ENCODE data around the gene SLK. TPM values are rescaled to one million over a fixed set of nuclear protein-coding genes. Genes with fewer than 3 reads are reported as not detected.

The SLK gene
- total and polyA plus RNA-seq, 2 of the 13 experiments (the other 11 are each of a cell fraction or from before 2014, with no cell fraction given), result 3.4 to 22.8 TPM

- TF ChIP-seq UBTF (CRISPR knock-in tag; IDR thresholded peaks at IDR 0.05) (no peak), ZC3H4 (CRISPR knock-in tag; IDR thresholded peaks at IDR 0.05; ENCODE audit: borderline replicate concordance) (no peak), ZNF280D (CRISPR knock-in tag; IDR thresholded peaks at IDR 0.05) (no peak), ZNF207 (IDR thresholded peaks at IDR 0.05; ENCODE audit: borderline replicate concordance) (no peak), FOSL1 (CRISPR knock-in tag; IDR thresholded peaks at IDR 0.05; ENCODE audit: borderline replicate concordance) (no peak), ZNF556 (CRISPR knock-in tag; IDR thresholded peaks at IDR 0.05; ENCODE audit: borderline replicate concordance) (no peak), ZNF614 (CRISPR knock-in tag; IDR thresholded peaks at IDR 0.05; ENCODE audit: borderline replicate concordance) (no peak), ZNF503 (CRISPR knock-in tag; IDR thresholded peaks at IDR 0.05) (no peak), ZNF737 (CRISPR knock-in tag; IDR thresholded peaks at IDR 0.05; ENCODE audit: borderline replicate concordance) (no peak)
Observed at GRCh38 chr10:104035194-104036068, 68.5 kb downstream of the SLK start (continued).

Data from HepG2 (cell line).